Activated CD8-positive, alpha-beta memory T cell treated with anti-CD3 and anti-CD28 coated beads for 4 hours (primary cell): ENCODE results near the gene ZFP28.

Experiments used
- DNase-seq, 2 donors: peaks; one replicate each; pipeline ENCODE4 v3.0.0-alpha.2; 2020; ENCODE audit warnings: low read depth in 2 of 2

ZFP28 gene

GRCh38 chr19:56538761-56539263 lies at the start of gene ZFP28:
ZFP28 (plus strand) TSS chr19:56538948; CDS start chr19:56539019, 71 bp downstream.
- DNase-seq, result no peak

- DNase-seq, result no peak
These were observed 47.3 kb upstream of the ZFP28 start for GRCh38 chr19:56491399-56491798.

- DNase-seq, result no peak
These were observed 34.2 kb upstream of the ZFP28 start for GRCh38 chr19:56504581-56504980.

GRCh38 chr19:56507446-56508289 lies 31.1 kb upstream of the ZFP28 start, which contains the start of gene ZNF471:
ZNF471 (plus strand) TSS chr19:56507855; CDS start chr19:56511572, 3,717 bp downstream.
- peak; percentile 70 to 74 for DNase-seq

- no peak for DNase-seq
These were observed 30.4 kb upstream of the ZFP28 start for GRCh38 chr19:56508290-56508778.

- no peak for DNase-seq
These were observed 13.4 kb upstream of the ZFP28 start for GRCh38 chr19:56525214-56525860.

GRCh38 chr19:56537442-56537841 lies 1.3 kb upstream of the ZFP28 start:
- DNase-seq, result no peak

- peak; percentile 80 to 82 for DNase-seq
These were observed 441 bp upstream of the ZFP28 start for GRCh38 chr19:56538254-56538760.

GRCh38 chr19:56543776-56544175 lies 5.0 kb downstream of the ZFP28 start:
- DNase-seq, result no peak

GRCh38 chr19:56547535-56547934 lies 8.8 kb downstream of the ZFP28 start:
- DNase-seq, result no peak

GRCh38 chr19:56554272-56554869 lies 15.6 kb downstream of the ZFP28 start:
- no peak for DNase-seq

- DNase-seq, result no peak
These were observed 24.0 kb downstream of the ZFP28 start for GRCh38 chr19:56562766-56563165.

GRCh38 chr19:56566904-56567273 lies 28.1 kb downstream of the ZFP28 start:
- peak in 1 of 2 donors; percentile 1 for DNase-seq

GRCh38 chr19:56567274-56568120 lies 28.7 kb downstream of the ZFP28 start, which contains the start of gene ZNF470:
ZNF470 (plus strand) TSS chr19:56567468; CDS start chr19:56570312, 2,844 bp downstream.
- peak; percentile 81 to 84 for DNase-seq

GRCh38 chr19:56572589-56572988 lies 33.8 kb downstream of the ZFP28 start:
- no peak for DNase-seq

- DNase-seq, result no peak
These were observed 35.2 kb downstream of the ZFP28 start for GRCh38 chr19:56573914-56574313.

- no peak for DNase-seq
These were observed 39.2 kb downstream of the ZFP28 start for GRCh38 chr19:56577719-56578602.

GRCh38 chr19:56594446-56594782 lies 55.7 kb downstream of the ZFP28 start:
- no peak for DNase-seq

- DNase-seq, result peak; percentile 68 to 76
These were observed 56.2 kb downstream of the ZFP28 start, which contains the start of gene ZNF71 for GRCh38 chr19:56594783-56595547. ZNF71 (plus strand) TSS chr19:56595302; CDS start chr19:56601559, 6,257 bp downstream.
